Gastroesophageal sphincter (tissue), 4 donors: ENCODE data around the gene MTIF2. TPM values are rescaled to one million over a fixed set of nuclear protein-coding genes. Genes with fewer than 3 reads are reported as not detected.

Experiments
- ATAC-seq: fragments of 150-250 bp; one replicate; pipeline ENCODE4 v1.9.1; 2016; ENCODE audit warnings: mild to moderate bottlenecking, moderate library complexity
- H3K27ac ChIP-seq, 4 donors: fragments of 200-600 bp; sonication (generic) in 3 of 4; 1 replicate in 3 of 4; 2 replicates in 1 of 4; pipeline ENCODE4 v1.5.1; 2016 to 2019
- H3K27me3 ChIP-seq: fragments of 200-600 bp; sonication (generic); one replicate; pipeline ENCODE4 v1.5.1; 2019
- H3K36me3 ChIP-seq, 2 donors: fragments of 200-600 bp; sonication (generic); one replicate each; pipeline ENCODE4 v1.5.1; 2019; ENCODE audit warnings: control low read depth in 1 of 2
- H3K4me1 ChIP-seq, 3 donors: fragments of 200-600 bp; sonication (generic); 1 replicate in 2 of 3; 2 replicates in 1 of 3; pipeline ENCODE4 v1.5.1; 2016 to 2019; ENCODE audit warnings: control low read depth in 2 of 3
- H3K4me3 ChIP-seq, 2 donors: fragments of 200-600 bp; sonication (generic); one replicate each; pipeline ENCODE4 v1.5.1; 2019; ENCODE audit warnings: mild to moderate bottlenecking in 1 of 2, moderate library complexity in 1 of 2
- H3K9me3 ChIP-seq, 3 donors: fragments of 200-600 bp; sonication (generic); one replicate each; pipeline ENCODE4 v1.5.1; 2017 to 2019; ENCODE audit warnings: control low read depth in 2 of 3
- EP300 ChIP-seq: sonication (generic); formaldehyde crosslinking; IDR thresholded peaks from one replicate; pipeline ENCODE4 v1.6.1; 2017; ENCODE audit warnings: antibody characterized with exemption, mild to moderate bottlenecking
- POLR2A ChIP-seq, 2 donors: fragments of 450-650 bp; IDR thresholded peaks; one replicate each; pipeline ENCODE4 v1.6.1; 2017; ENCODE audit warnings: antibody characterized with exemption in 2 of 2, mild to moderate bottlenecking in 2 of 2, moderate library complexity in 1 of 2
- POLR2AphosphoS5 ChIP-seq: sonication (generic); formaldehyde crosslinking; IDR thresholded peaks from one replicate; pipeline ENCODE4 v1.6.1; 2017; ENCODE audit warnings: antibody characterized with exemption
- WGBS, 2 donors: methylation state at CpG; one replicate each; pipeline ENCODE4 v1.1.5; 2018; ENCODE audit warnings: low coverage in 1 of 2; 5-methylcytosine and 5-hydroxymethylcytosine counted together
- total RNA-seq, 4 donors: library from RNA; depleted of rRNA; stranded (reverse); fragments of >200 nt; gene quantifications; one replicate each; pipeline ENCODE4 v1.1.0, GENCODE V29; 2016
- TF ChIP-seq, protein P1 (sequence below), 4 experiments: fragments of 200-600 bp in 2 of 4; fragments of 450-650 bp in 2 of 4; sonication (generic) in 1 of 4; IDR thresholded peaks; one replicate each; pipeline ENCODE4 v1.5.1; 2017 to 2019; ENCODE audit warnings: antibody characterized with exemption in 4 of 4, mild to moderate bottlenecking in 2 of 4, moderate library complexity in 2 of 4

The MTIF2 gene
- total RNA-seq, 4 donors from 2014 or later = 19.1 to 24.0 (median 22.4) TPM

DNA sequence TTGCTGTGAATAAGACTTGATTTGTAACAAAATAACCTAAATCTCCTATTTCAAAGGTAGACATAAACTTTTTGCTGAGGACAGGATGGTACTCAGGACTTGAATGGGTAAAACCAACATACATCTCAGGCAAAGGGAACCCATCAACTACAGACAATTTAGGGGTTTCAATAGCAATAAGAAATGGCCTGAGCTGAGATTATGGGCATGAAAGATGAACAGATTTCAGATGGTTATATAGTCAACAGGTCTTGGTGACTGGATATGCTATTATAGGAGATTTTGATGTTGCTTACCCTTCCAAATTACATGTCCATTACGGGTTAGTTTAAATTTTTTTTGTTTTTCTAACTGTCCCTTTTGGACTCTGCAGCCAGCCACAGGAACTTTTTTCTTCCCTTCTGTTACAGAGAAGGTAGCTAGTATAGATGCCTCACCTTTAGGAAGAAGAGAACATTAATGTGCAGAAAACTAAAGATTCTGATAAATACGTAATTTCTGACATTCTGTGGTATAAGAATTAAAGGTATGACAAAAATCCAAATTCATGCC, 32.0 kb downstream of the MTIF2 start:
- Histone ChIP-seq H3K27ac (no peak overlapping the region), H3K9me3 (no peaks in the 10 kb centered on the region), H3K27me3 (no peaks in the 10 kb centered on the region), H3K36me3 (peaks cover 4 to 77% of the 10 kb centered on the region in 2 donors), H3K4me3 (no peak overlapping the region), H3K4me1 (peaks cover 4 to 24% (median 8%) of the 10 kb centered on the region in 3 donors)
- 58 to 74% methylated on average over 2 of the region's 2 CpGs for WGBS, 2 donors
- ATAC-seq = no peak
- TF ChIP-seq POLR2A (IDR thresholded peaks at IDR 0.05) = no peak
- no peak for TF ChIP-seq POLR2AphosphoS5
- TF ChIP-seq EP300 = no peak

DNA sequence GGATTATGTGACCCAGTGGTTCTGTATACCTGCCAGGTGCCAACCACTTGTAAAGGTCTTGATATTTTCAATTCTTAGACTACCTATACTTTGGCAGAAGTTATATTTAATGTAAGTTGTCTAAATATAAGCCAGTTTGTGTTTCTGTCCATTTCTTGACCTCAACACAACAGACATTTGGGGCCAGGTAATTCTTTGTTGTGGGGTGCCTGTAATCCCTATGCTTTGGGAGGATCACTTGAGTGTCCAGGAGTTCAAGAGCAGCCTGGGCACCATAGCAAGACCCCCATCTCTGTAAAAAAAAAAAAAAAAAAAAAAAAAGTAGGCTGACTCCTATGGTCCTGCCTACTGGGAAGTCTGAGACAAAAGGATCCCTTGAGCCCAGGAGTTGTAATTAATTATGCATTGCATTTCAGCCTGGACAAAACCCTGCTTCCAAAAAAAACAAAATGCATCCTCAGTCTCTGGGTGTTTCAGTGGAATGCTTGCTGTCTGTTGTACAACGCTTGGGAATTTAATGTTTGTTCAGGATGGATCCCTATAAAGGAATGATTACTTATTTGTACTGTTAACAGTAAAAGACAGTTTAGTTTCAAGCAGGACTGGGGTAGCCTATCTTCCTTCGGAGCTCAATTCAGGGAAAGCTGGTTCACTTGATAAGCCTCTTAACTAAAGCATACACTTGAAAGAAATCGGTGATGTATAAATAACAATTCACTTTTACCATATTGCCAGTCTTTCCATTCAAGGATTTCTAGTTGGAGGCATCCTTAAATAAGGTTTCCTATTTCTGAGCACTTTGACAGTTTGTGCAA, 33.1 kb downstream of the MTIF2 start:
- Histone ChIP-seq H3K27me3 (no peaks in the 10 kb centered on the region), H3K9me3 (no peaks in the 10 kb centered on the region), H3K36me3 (peaks cover 4 to 68% of the 10 kb centered on the region in 2 donors), H3K27ac (no peak overlapping the region), H3K4me3 (no peak overlapping the region), H3K4me1 (peaks cover 4 to 34% (median 8%) of the 10 kb centered on the region in 3 donors)
- TF ChIP-seq, protein P1, sequence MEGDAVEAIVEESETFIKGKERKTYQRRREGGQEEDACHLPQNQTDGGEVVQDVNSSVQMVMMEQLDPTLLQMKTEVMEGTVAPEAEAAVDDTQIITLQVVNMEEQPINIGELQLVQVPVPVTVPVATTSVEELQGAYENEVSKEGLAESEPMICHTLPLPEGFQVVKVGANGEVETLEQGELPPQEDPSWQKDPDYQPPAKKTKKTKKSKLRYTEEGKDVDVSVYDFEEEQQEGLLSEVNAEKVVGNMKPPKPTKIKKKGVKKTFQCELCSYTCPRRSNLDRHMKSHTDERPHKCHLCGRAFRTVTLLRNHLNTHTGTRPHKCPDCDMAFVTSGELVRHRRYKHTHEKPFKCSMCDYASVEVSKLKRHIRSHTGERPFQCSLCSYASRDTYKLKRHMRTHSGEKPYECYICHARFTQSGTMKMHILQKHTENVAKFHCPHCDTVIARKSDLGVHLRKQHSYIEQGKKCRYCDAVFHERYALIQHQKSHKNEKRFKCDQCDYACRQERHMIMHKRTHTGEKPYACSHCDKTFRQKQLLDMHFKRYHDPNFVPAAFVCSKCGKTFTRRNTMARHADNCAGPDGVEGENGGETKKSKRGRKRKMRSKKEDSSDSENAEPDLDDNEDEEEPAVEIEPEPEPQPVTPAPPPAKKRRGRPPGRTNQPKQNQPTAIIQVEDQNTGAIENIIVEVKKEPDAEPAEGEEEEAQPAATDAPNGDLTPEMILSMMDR (IDR thresholded peaks at IDR 0.05) = no peak
- TF ChIP-seq POLR2AphosphoS5 = no peak
- TF ChIP-seq EP300 = no peak
- no peak for ATAC-seq
- 84 to 93% methylated on average over 2 to 3 of the region's 3 CpGs for WGBS, 2 donors

DNA sequence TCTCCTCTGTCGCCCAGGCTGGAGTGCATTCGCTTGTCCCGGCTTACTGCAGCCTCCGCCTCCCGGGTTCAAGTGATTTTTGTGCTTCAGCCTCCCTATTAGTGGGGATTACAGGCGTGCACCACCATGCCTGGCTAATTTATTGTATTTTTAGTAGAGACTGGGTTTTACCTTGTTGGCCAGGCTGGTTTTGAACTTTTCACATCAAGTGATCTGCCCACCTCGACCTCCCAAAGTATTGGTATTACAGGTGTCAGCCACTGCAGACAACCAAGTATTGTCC, 35.4 kb downstream of the MTIF2 start:
- Histone ChIP-seq H3K27ac (peak overlapping the region in 3 of 4 donors; percentile 89 to 96 (median 91)), H3K4me3 (peak overlapping the region; percentile 67 to 98), H3K9me3 (no peaks in the 10 kb centered on the region), H3K4me1 (peaks cover 4 to 39% (median 8%) of the 10 kb centered on the region in 3 donors), H3K36me3 (peaks cover 4 to 50% of the 10 kb centered on the region in 2 donors), H3K27me3 (no peaks in the 10 kb centered on the region)
- no peak for ATAC-seq
- TF ChIP-seq, protein P1 (IDR thresholded peaks at IDR 0.05) = no peak
- TF ChIP-seq POLR2A (IDR thresholded peaks at IDR 0.05) = no peak
- no peak for TF ChIP-seq POLR2AphosphoS5
- TF ChIP-seq EP300 = no peak
- 70% methylated on average over 7 of the region's 7 CpGs for WGBS, 2 donors

DNA sequence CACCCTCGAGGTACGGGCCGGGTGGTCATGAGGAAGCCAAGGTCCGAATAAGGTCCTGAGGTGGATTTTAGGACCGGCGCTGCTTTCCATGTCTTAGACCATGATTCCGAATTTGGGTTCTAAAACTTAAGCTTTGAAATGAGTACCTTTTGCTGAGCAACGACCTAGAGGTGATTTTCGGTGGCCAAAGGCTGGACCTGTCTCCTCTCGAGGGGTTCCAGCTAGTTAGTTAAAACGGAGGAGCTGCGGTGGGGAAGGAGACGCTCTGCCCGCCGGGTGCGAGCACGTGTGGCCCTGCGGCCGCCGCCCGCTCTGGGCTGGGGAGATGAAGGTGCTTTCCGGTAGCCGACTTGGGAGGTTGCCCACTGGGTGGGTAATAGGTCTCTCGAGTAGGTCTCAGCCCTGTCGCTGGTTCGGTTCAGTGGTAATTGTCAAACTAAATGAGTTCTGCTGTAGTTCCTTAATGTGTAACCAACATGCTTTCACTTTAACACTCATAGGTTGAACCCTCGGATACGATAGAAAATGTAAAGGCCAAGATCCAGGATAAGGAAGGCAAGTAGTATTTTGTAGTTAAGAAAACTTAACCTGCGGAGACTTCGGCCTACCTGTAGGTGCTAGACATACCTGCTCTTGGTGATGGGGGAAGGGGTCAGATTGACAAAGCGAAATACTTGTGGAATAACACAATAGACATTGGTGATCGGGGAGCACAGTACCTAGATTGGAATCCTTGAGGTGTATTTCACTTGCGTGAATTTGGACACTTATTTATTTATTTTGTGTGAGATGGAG, 36.0 kb downstream of the MTIF2 start:
- H3K4me1 ChIP-seq = peaks cover 4 to 43% (median 8%) of the 10 kb centered on the region in 3 donors
- H3K36me3 ChIP-seq = peaks cover 4 to 44% of the 10 kb centered on the region in 2 donors
- no peak for ATAC-seq
- WGBS, 2 donors = 9 to 16% methylated on average over 14 to 19 of the region's 33 CpGs
- peak overlapping the region; percentile 67 to 98 for H3K4me3 ChIP-seq
- H3K27ac ChIP-seq = peak overlapping the region; percentile 89 to 96 (median 90)
- H3K9me3 ChIP-seq = no peaks in the 10 kb centered on the region
- TF ChIP-seq EP300 (no peak), POLR2A (IDR thresholded peaks at IDR 0.05) (no peak)
- H3K27me3 ChIP-seq = no peaks in the 10 kb centered on the region

DNA sequence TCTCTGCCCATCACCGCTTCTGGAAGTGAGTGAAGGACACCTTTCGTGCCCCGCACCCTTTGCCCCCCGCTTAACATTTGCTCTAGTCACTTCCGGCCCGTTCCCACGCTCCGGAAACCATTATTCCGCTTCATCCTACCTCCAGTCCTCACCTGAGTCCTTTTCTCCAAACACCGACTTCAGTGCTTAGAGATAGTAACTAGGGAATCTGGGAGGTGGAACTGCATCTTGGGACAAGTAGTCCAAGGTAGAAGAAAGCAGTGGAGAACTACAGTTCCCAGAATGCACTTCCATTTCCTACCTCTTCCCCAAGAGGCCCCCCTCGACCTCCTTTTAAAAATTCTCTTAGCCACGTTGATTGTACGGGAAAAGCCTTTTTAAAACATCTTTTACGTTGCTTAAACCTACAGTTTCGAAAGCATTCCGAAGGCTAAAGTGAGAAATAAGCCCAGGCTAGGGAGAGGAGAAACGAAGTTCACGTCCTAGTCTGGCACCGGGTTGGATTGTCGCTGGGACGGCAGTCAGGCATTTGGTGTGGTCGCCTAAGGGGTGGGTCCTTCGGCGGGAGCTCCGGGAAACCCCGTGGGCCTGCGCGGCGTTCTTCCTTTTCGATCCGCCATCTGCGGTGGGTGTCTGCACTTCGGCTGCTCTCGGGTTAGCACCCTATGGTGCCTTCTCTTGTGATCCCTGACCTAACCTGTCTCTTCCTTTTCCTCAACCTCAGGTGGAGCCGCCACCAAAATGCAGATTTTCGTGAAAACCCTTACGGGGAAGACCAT, 36.8 kb downstream of the MTIF2 start, which contains the start of the genes CLHC1 and RPS27A:
CLHC1 (minus strand) TSS at position 210 of the 779 bp plus-strand sequence. CDS start 9,882 bp downstream, outside the sequence.
RPS27A (plus strand) TSS at position 605 of the 779 bp plus-strand sequence; CDS start at position 742, 137 bp downstream.
- peak; percentile 98 for ATAC-seq
- Histone ChIP-seq H3K27ac (peak within 1 kb of the TSS; percentile 89 to 96 (median 90)), H3K27me3 (no peaks in the 10 kb centered on the region), H3K4me3 (peak within 1 kb of the TSS; percentile 67 to 98), H3K4me1 (peaks cover 4 to 46% (median 8%) of the 10 kb centered on the region in 3 donors), H3K9me3 (no peaks in the 10 kb centered on the region), H3K36me3 (peaks cover 4 to 37% of the 10 kb centered on the region in 2 donors)
- 0 to 1% methylated on average over 21 of the region's 37 CpGs for WGBS, 2 donors
- TF ChIP-seq, protein P1 (IDR thresholded peaks at IDR 0.05) = peak in 1 of 4 experiments; percentile 23
- TF ChIP-seq POLR2AphosphoS5 = peak; percentile 82
- TF ChIP-seq EP300 = no peak
- TF ChIP-seq POLR2A (IDR thresholded peaks at IDR 0.05) = peak; percentile 61 to 77
